DMS153 (cell line): ENCODE data around the gene MRPL1.

Source experiments
- DNase-seq: peaks from one replicate; lab custom pipeline; 2025; lab: John Stamatoyannopoulos, UW

The MRPL1 gene

GRCh38 chr4:77862478-77863216 lies at the start of gene MRPL1:
Gene MRPL1 (plus strand): TSS chr4:77862830. CDS start chr4:77862849, 19 bp downstream.
- DNase-seq: peak; percentile 94

- no peak for DNase-seq
Observed at GRCh38 chr4:77815636-77816035, 47.0 kb upstream of the MRPL1 start.

GRCh38 chr4:77816546-77816945 lies 46.1 kb upstream of the MRPL1 start:
- DNase-seq: no peak

- DNase-seq: no peak
Observed at GRCh38 chr4:77817304-77818072, 45.1 kb upstream of the MRPL1 start.

GRCh38 chr4:77818073-77818601 lies 44.5 kb upstream of the MRPL1 start:
- peak; percentile 82 for DNase-seq

- DNase-seq: peak; percentile 75
Observed at GRCh38 chr4:77818602-77819403, 43.8 kb upstream of the MRPL1 start, which contains the start of gene CNOT6L. Gene CNOT6L (minus strand): TSS chr4:77819368. CDS start chr4:77819308, 60 bp downstream.

GRCh38 chr4:77819404-77819842 lies 43.2 kb upstream of the MRPL1 start:
- no peak for DNase-seq

GRCh38 chr4:77819843-77820648 lies 42.6 kb upstream of the MRPL1 start:
- DNase-seq: peak; percentile 74

GRCh38 chr4:77820649-77821561 lies 41.7 kb upstream of the MRPL1 start:
- no peak for DNase-seq

- DNase-seq: no peak
Observed at GRCh38 chr4:77821775-77822174, 40.9 kb upstream of the MRPL1 start.

- no peak for DNase-seq
Observed at GRCh38 chr4:77826275-77826674, 36.4 kb upstream of the MRPL1 start.

GRCh38 chr4:77827343-77827742 lies 35.3 kb upstream of the MRPL1 start:
- DNase-seq: no peak

GRCh38 chr4:77833126-77833724 lies 29.4 kb upstream of the MRPL1 start:
- DNase-seq: peak; percentile 53

- DNase-seq: no peak
Observed at GRCh38 chr4:77834403-77834802, 28.2 kb upstream of the MRPL1 start.

GRCh38 chr4:77843628-77844027 lies 19.0 kb upstream of the MRPL1 start:
- no peak for DNase-seq

- no peak for DNase-seq
Observed at GRCh38 chr4:77844363-77844762, 18.3 kb upstream of the MRPL1 start.

GRCh38 chr4:77845400-77845799 lies 17.2 kb upstream of the MRPL1 start:
- DNase-seq: no peak

GRCh38 chr4:77845929-77846328 lies 16.7 kb upstream of the MRPL1 start:
- DNase-seq: no peak

- no peak for DNase-seq
Observed at GRCh38 chr4:77848508-77848907, 14.1 kb upstream of the MRPL1 start.
